Esophagus muscularis mucosa (tissue), 4 donors: Measurements from ENCODE around the gene SKIL. TPM values are rescaled to one million over a fixed set of nuclear protein-coding genes. Genes with fewer than 3 reads are reported as not detected.

Experiments used
- DNase-seq: peaks from one replicate; pipeline ENCODE4 v3.0.0-alpha.2; 2017; ENCODE audit errors: extremely low spot score
- H3K27ac ChIP-seq, 4 donors: fragments of 200-600 bp; sonication (generic); replicated peaks in 1 of 4; 1 replicate in 3 of 4; 2 replicates in 1 of 4; pipeline ENCODE4 v1.5.1; 2016 to 2019; ENCODE audit warnings: mild to moderate bottlenecking in 1 of 4
- H3K27me3 ChIP-seq, 4 donors: fragments of 200-600 bp; sonication (generic); one replicate each; pipeline versions ENCODE4 v1.5.1 to v1.6.0; 2016 to 2019
- H3K36me3 ChIP-seq, 4 donors: fragments of 200-600 bp; sonication (generic); one replicate each; pipeline ENCODE4 v1.5.1; 2016 to 2019
- H3K4me1 ChIP-seq, 4 donors: fragments of 200-600 bp; sonication (generic); one replicate each; pipeline ENCODE4 v1.5.1; 2016 to 2019
- H3K4me3 ChIP-seq, 4 donors: fragments of 200-600 bp; sonication (generic); 1 replicate in 2 of 4; 2 replicates in 2 of 4; pipeline ENCODE4 v1.5.1; 2016 to 2019; ENCODE audit warnings: mild to moderate bottlenecking in 4 of 4, moderate library complexity in 1 of 4
- H3K9me3 ChIP-seq, 4 donors: fragments of 200-600 bp; sonication (generic); 1 replicate in 3 of 4; 2 replicates in 1 of 4; pipeline ENCODE4 v1.5.1; 2016 to 2019
- EP300 ChIP-seq: sonication (generic); formaldehyde crosslinking; IDR thresholded peaks from one replicate; pipeline ENCODE4 v1.6.1; 2017; ENCODE audit warnings: antibody characterized with exemption
- POLR2A ChIP-seq: fragments of 450-650 bp; IDR thresholded peaks from one replicate; pipeline ENCODE4 v1.6.1; 2017; ENCODE audit warnings: antibody characterized with exemption, moderate library complexity, mild to moderate bottlenecking, low read depth
- POLR2AphosphoS5 ChIP-seq, 2 donors: sonication (generic); formaldehyde crosslinking; IDR thresholded peaks; one replicate each; pipeline ENCODE4 v1.6.1; 2017; ENCODE audit warnings: antibody characterized with exemption in 2 of 2
- WGBS: methylation state at CpG from one replicate; pipeline ENCODE4 v1.1.5; 2018; 5-methylcytosine and 5-hydroxymethylcytosine counted together
- intact Hi-C: fragments of 100-400 bp; cut with DNase I; formaldehyde crosslinking; loops from one replicate; pipeline ENCODE4 v1.15.1; 2023
- total RNA-seq, 4 donors: library from RNA; depleted of rRNA; stranded (reverse); fragments of >200 nt; gene quantifications; one replicate each; pipeline versions ENCODE4 v1.1.0 to v1.2.1, GENCODE V29; 2016
- TF ChIP-seq, protein P1 (sequence below), 3 experiments: fragments of 200-600 bp in 2 of 3; fragments of 450-650 bp in 1 of 3; sonication (generic) in 2 of 3; IDR thresholded peaks; one replicate each; pipeline ENCODE4 v1.5.1; 2017 to 2019; ENCODE audit warnings: antibody characterized with exemption in 3 of 3, mild to moderate bottlenecking in 2 of 3, moderate library complexity in 1 of 3

The SKIL gene
- total RNA-seq, 4 donors from 2014 or later, result 34.7 to 54.4 (median 39.5) TPM

DNA sequence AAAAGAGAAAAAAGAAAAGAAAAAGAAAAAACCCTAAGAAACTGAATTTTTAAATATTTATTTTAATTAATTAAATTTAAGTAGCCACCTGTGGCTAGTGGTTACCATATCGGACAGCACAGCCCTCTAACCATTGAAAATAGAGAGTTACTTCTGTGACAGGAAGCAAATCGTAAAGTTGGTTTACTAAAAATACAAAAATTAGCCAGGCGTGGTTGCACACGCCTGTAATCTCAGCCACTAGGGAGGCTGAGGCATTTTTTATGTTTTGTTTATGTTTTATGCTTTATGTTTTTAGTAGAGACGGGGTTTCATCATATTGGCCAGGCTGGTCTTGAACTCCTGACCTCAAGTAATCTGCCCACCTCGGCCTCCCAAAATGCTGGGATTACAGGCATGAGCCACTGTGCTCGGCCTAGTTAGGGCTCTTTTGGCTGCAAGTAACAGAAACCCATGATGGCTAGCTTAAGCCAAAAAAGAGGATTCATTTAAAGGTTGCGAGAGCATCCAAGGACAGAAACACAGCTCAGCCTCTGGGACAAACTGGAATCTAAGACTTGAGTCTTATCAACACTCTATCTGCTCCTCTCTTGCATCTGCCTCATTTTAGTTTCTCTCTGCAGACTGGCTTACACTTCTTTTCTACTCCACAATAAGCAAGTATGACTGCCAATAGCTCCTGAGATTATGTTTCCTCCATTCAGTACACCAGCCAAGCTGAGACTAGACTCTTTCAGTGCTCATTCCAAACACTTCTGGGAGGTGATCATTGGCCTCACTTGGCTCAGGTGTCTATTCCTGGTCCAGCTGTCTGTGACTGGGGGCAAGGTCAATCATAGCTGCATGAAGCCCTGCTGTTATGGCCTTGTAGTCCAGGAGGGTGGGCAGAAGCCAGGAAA lies 6.8 kb upstream of the SKIL start:
- no peak for DNase-seq
- WGBS, result 82% methylated on average over 8 of the region's 8 CpGs
- no peak for TF ChIP-seq POLR2AphosphoS5 (IDR thresholded peaks at IDR 0.05)
- TF ChIP-seq EP300, result no peak
- no peak for TF ChIP-seq POLR2A
- H3K27ac ChIP-seq, result no peak overlapping the region
- peaks cover 5 to 11% (median 7%) of the 10 kb centered on the region in 4 donors for H3K4me1 ChIP-seq
- intact Hi-C loops, result no loop called here
- H3K9me3 ChIP-seq, result no peaks in the 10 kb centered on the region
- H3K36me3 ChIP-seq, result no peaks in the 10 kb centered on the region
- no peak overlapping the region for H3K4me3 ChIP-seq
- H3K27me3 ChIP-seq, result no peaks in the 10 kb centered on the region

DNA sequence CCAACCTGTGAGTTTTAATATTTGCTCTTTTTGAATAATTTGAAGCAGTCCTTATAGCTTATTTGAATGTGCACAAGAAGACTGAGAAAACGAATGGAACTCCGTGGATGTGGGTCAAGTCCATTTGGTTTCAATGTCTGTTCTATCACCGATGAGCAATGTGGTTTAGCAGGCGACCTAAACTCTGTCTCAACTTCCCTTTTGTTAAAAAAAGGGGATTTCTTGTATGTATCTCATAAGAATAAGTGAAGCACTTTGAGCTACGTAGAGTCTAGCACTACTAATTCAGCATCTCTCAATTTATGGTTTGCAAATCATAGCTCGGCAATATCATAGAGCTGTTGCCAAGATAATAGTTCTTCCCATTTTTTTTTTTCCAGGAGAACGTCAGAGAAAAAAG lies 4.6 kb upstream of the SKIL start:
- H3K4me3 ChIP-seq, result no peak overlapping the region
- intact Hi-C loops, result no loop called here
- 62% methylated on average over 7 of the region's 7 CpGs for WGBS
- no peak overlapping the region for H3K27ac ChIP-seq
- no peaks in the 10 kb centered on the region for H3K27me3 ChIP-seq
- no peak for DNase-seq
- H3K36me3 ChIP-seq, result no peaks in the 10 kb centered on the region
- H3K4me1 ChIP-seq, result peaks cover 13 to 14% (median 13%) of the 10 kb centered on the region in 4 donors
- TF ChIP-seq EP300 (no peak), POLR2A (no peak), POLR2AphosphoS5 (IDR thresholded peaks at IDR 0.05) (no peak)
- TF ChIP-seq, protein P1, sequence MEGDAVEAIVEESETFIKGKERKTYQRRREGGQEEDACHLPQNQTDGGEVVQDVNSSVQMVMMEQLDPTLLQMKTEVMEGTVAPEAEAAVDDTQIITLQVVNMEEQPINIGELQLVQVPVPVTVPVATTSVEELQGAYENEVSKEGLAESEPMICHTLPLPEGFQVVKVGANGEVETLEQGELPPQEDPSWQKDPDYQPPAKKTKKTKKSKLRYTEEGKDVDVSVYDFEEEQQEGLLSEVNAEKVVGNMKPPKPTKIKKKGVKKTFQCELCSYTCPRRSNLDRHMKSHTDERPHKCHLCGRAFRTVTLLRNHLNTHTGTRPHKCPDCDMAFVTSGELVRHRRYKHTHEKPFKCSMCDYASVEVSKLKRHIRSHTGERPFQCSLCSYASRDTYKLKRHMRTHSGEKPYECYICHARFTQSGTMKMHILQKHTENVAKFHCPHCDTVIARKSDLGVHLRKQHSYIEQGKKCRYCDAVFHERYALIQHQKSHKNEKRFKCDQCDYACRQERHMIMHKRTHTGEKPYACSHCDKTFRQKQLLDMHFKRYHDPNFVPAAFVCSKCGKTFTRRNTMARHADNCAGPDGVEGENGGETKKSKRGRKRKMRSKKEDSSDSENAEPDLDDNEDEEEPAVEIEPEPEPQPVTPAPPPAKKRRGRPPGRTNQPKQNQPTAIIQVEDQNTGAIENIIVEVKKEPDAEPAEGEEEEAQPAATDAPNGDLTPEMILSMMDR (IDR thresholded peaks at IDR 0.05), result no peak
- no peaks in the 10 kb centered on the region for H3K9me3 ChIP-seq

DNA sequence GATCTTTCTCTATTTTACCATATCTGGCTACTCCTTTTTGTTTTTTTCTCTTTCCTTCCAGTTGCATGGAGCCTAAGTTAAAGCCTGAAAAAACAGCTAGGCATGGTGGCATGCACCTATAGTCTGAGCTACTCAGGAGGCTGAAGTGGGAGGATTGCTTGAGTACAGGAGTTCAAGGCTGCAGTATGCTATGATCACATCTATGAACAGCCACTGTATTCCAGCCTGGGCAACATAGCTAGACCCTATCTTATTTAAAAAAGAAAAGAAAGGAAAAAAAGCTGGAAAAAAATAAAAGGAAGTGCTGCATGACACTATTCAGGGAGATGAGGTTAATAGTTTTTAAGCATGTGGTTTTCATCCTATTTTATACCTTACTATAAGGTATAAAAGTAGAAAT lies 4.0 kb upstream of the SKIL start:
- Histone ChIP-seq H3K36me3 (no peaks in the 10 kb centered on the region), H3K27me3 (no peaks in the 10 kb centered on the region), H3K4me1 (peaks cover 13 to 18% (median 17%) of the 10 kb centered on the region in 4 donors), H3K27ac (no peak overlapping the region), H3K4me3 (no peak overlapping the region), H3K9me3 (no peaks in the 10 kb centered on the region)
- no peak for DNase-seq
- TF ChIP-seq POLR2AphosphoS5 (IDR thresholded peaks at IDR 0.05) (no peak), EP300 (no peak), POLR2A (no peak)
- TF ChIP-seq, protein P1 (IDR thresholded peaks at IDR 0.05), result no peak
- intact Hi-C loops, result no loop called here

DNA sequence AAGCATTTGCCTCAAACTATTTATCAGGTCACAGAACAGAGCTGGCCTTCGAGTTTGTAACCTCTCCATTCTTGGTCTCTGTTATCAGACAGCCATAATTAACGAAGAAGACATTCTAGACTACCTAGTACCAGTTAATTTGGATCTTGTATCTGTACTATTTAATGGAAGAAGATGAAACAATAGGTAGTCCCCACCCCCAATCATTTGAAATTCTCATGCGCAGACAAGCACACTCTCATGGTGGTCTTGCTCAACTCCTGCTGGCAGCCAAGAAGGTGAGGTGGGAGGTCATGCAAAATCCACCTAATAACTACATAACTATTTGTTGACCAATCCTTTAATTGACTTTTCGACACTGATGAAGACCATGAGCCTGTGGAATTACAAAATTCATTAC lies 2.8 kb upstream of the SKIL start:
- Histone ChIP-seq H3K4me3 (no peak overlapping the region), H3K9me3 (no peaks in the 10 kb centered on the region), H3K27me3 (no peaks in the 10 kb centered on the region), H3K36me3 (peaks cover 0 to 4% (median 0%) of the 10 kb centered on the region in 4 donors), H3K27ac (no peak overlapping the region), H3K4me1 (peaks cover 13 to 30% (median 28%) of the 10 kb centered on the region in 4 donors)
- intact Hi-C loops, result loop anchor here (5.0 kb wide), 2 partner anchors 42 to 132 kb away; partner anchors contain the start of gene PRKCI
- WGBS, result 97% methylated on average over 4 of the region's 4 CpGs
- no peak for DNase-seq
- TF ChIP-seq EP300 (no peak), POLR2AphosphoS5 (IDR thresholded peaks at IDR 0.05) (no peak), POLR2A (no peak)
- TF ChIP-seq, protein P1 (IDR thresholded peaks at IDR 0.05), result no peak
